ENCODE results near the gene CAPN5.
A peak's percentile ranks its signal among the peaks of the same experiment; 100 is the strongest.
"Not testable (repeated sequence)": the region's sequence is repeated elsewhere in the genome, so short reads cannot be mapped to it uniquely, and the experiment has no call there.

The CAPN5 gene

GRCh38 chr11:77044356-77044755 lies 22.4 kb upstream of the CAPN5 start:
- no peak for DNase-seq

GRCh38 chr11:77044886-77045285 lies 21.9 kb upstream of the CAPN5 start:
- DNase-seq: no peak

- peak; percentile 38 for DNase-seq
These were observed 20.7 kb upstream of the CAPN5 start for GRCh38 chr11:77046060-77046501.

- peak; percentile 98 for DNase-seq
These were observed 19.5 kb upstream of the CAPN5 start for GRCh38 chr11:77047007-77047927.

GRCh38 chr11:77047928-77048446 lies 18.8 kb upstream of the CAPN5 start:
- not testable (repeated sequence) for DNase-seq

- DNase-seq: peak; percentile 28
These were observed 17.7 kb upstream of the CAPN5 start for GRCh38 chr11:77049026-77049425.

GRCh38 chr11:77051511-77051910 lies 15.3 kb upstream of the CAPN5 start:
- DNase-seq: no peak

GRCh38 chr11:77052518-77052917 lies 14.3 kb upstream of the CAPN5 start:
- DNase-seq: no peak

GRCh38 chr11:77053217-77054015 lies 13.4 kb upstream of the CAPN5 start:
- peak; percentile 69 for DNase-seq

GRCh38 chr11:77054084-77054483 lies 12.7 kb upstream of the CAPN5 start:
- peak; percentile 58 for DNase-seq

GRCh38 chr11:77055101-77055561 lies 11.6 kb upstream of the CAPN5 start:
- no peak for DNase-seq

GRCh38 chr11:77055913-77056312 lies 10.9 kb upstream of the CAPN5 start:
- DNase-seq: no peak

GRCh38 chr11:77056814-77057402 lies 9.9 kb upstream of the CAPN5 start:
- DNase-seq: no peak

GRCh38 chr11:77057938-77058474 lies 8.8 kb upstream of the CAPN5 start:
- no peak for DNase-seq

- no peak for DNase-seq
These were observed 7.9 kb upstream of the CAPN5 start for GRCh38 chr11:77058900-77059299.

GRCh38 chr11:77059806-77060205 lies 7.0 kb upstream of the CAPN5 start:
- no peak for DNase-seq

GRCh38 chr11:77060234-77060633 lies 6.5 kb upstream of the CAPN5 start:
- DNase-seq: no peak

- not testable (repeated sequence) for DNase-seq
These were observed 5.5 kb upstream of the CAPN5 start for GRCh38 chr11:77061258-77061657.

GRCh38 chr11:77062924-77063323 lies 3.8 kb upstream of the CAPN5 start:
- DNase-seq: no peak

- DNase-seq: no peak
These were observed 3.4 kb upstream of the CAPN5 start for GRCh38 chr11:77063407-77063806.

- DNase-seq: no peak
These were observed 2.9 kb upstream of the CAPN5 start for GRCh38 chr11:77063861-77064260.

GRCh38 chr11:77064648-77065217 lies 2.0 kb upstream of the CAPN5 start:
- DNase-seq: no peak

All from hematopoietic multipotent progenitor cell treated with erythropoietin and hydrocortisone succinate and interleukin-3 and kit ligand, for 8 days (in vitro differentiated cells).